UCSD-AML1 (cell line): Measurements from ENCODE around the gene AGO4.
"Not testable (repeated sequence)": the region's sequence is repeated elsewhere in the genome, so short reads cannot be mapped to it uniquely, and the experiment has no call there.

Source experiments
- DNase-seq: peaks from one replicate; lab custom pipeline; 2025; ENCODE audit not compliant: unreplicated experiment; lab: John Stamatoyannopoulos, UW

The AGO4 gene

DNA sequence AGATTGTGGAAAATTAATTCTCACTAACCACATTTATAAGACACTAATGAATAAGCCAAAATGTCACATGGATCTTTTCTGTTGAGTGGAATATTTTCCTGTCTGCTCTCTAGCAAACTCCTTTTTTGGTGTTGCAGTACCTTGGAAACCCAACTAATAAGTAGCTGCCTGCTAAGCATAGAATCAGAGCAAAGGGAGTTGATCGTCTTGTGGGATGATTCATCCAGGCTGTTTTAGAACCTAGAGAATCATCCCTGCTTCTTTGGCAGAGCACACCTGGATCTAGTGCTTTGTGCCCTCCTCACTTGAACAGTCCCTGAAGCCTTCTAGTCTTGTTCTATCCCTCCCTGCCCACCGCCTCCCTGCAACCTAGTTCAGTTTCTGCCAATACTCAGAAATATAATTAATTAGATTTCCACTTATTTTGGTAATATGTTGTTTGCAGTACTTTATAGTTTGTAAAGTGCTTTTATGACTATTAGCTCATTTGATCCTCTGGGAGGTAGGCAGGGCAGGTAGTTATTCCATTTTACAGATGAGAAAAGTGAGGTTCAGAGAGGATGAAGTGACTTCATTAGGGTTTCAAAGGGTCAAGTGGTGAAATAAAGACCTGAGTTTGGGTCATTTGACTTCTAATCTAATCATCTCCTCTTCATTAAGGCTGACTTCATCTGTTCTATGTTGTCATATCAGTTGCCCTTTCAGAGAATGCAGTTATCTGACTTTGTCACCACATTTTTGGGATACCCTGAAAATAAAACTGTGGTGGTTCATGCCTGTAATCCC, 2.5 kb downstream of the AGO4 start:
- DNase-seq = no peak

DNA sequence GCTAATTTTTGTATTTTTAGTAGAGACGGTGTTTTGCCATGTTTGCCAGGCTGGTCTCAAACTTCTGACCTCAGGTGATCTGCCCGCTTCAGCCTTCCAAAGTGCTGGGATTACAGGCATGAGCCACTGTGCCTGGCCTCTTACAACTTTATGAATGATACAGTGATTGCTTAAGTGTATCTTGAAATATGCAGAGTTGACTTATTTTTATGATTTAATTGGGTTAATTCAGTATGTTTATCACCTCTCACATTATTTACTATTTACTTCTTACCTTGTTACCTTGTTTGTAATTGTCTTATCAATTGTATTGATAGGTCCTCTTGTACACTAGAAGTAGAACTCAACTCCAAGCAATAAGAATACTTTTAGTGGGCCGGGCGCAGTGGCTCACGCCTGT, 4.9 kb downstream of the AGO4 start:
- DNase-seq = not testable (repeated sequence)

DNA sequence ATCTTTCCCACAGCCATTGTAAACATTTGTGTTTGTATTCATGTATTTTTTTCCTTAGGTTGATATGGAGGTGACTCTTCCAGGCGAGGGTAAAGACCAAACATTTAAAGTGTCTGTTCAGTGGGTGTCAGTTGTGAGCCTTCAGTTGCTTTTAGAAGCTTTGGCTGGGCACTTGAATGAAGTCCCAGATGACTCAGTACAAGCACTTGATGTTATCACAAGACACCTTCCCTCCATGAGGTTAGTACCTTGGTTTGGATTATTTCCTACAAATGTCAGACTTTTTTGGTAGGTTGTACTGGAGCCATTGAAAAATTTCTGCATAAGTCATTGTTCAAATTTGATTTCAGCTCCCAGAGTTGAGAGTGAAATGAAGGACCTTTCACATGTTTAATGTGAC, 17.4 kb downstream of the AGO4 start:
- no peak for DNase-seq

DNA sequence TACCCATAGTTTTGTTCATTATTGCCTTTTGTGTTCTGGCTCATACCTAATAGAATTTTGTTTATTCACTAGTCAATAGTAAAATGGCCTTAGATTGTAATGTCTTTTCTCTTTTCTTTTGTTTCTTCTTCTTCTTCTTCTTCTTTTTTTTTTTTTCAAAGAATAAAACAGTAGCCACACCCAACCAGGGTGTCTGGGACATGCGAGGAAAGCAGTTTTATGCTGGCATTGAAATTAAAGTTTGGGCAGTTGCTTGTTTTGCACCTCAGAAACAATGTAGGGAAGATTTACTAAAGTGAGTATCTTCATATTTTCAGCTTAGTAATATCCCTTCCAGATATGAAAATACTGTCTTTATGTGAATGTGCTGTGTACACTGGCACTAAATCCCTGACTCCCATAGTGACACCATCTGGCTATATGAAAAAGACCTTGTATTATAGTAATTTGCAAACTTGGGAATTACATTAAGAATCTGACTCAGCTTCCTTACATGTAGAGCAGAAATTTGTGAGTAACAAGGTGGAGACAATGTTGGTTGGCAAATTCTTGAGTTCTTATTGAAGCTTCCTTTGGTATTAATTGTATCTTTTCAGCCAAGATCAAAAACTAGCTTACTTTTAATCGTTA, 24.6 kb downstream of the AGO4 start:
- DNase-seq = no peak

DNA sequence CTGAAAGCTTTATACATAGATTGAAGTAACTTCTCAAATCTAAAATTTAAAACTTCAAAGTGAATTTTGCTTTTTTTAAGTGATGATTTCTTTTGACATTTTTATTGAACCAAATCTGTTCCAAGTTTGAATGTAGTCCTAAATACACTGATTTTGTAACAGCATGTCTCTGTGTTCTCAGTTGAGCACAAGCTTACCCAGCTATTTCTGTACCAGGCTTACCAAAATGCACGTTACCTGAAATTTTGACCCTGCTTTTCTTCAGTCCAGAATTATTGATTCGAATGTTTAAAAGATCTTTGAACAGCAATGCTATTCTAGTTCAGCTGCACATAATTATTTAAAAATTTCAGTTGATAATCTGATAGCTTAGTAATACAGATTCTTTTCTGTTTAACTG, 25.6 kb downstream of the AGO4 start:
- no peak for DNase-seq

DNA sequence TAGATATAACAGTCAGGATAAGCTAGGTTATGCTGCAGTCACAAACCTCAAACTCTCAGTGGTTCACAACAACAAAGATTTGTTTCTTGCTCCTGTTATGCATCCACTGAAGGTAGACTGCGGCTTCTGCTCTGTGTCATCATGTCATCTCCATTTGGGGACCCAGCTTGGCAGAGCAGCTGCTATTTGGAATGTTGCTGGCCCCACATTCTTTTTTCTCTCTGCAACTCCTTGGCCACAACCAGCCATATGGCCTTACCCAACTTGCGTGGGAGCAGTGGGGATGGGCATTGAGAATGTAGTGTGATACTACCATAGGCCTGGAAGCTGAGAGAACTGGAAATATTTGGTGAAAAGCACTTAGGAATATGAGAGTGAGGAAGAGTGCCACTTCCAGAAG, 26.4 kb downstream of the AGO4 start:
- no peak for DNase-seq

DNA sequence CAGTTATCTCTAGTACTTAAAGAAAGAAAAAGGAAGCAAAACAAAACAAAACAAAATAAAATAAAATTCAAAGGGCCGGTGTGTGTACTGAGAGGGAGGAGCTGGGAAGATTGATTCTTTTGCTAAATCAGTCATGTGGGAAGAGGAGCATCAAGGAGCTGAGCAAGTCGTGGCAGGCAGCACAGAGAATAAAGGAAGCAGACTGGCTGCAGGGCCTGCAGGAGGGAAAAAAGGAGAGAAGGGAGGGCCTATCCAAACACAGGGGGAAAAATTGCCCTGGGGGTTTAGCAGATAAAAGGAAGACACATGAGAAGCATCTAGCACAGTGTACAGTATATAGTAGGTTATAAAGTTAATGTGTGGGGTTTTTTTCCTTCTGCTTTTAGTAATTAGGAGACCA, 27.6 kb downstream of the AGO4 start:
- DNase-seq = no peak

DNA sequence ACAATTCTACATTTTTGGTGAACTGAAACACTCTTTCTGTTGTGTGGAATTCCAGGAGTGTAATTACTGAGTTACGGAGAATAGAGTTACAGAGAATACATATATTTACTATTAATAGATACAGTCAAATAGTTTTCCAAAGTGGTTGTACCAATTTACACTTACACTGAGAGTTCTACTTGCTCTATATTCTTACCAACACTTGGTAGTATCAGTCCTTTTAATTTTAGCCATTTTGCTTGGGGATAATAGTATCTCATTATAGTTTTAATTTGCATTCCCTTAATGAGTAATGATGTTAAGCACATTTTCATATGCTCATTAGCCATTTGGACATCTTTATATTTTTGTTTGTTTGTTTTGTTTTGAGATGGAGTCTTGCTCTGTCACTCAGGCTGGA, 28.9 kb downstream of the AGO4 start:
- no peak for DNase-seq

DNA sequence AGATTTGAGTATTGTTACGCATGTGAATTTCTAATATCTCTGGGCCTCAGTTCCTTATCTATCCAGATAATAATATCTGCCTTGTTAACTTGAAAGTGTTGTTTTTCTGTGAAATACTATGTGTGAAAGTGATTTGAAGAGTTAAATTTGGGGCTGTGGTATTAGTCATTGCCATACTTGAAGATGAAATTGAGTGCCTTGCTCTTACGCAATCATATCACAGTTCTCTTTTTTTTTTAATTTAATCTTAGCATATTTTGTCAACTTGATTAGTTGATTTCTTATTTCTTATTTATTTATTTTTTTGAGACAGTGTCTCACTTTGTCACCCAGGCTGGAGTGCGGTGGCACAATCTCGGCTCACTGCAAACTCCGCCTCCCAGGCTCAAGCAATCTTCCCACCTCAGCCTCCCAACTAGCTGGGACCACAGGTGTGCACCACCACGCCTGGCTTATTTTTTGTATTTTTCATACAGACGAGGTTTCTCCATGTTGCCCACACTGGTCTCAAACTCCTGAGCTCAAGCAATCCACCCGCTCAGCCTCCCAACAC, 31.0 kb downstream of the AGO4 start:
- no peak for DNase-seq

DNA sequence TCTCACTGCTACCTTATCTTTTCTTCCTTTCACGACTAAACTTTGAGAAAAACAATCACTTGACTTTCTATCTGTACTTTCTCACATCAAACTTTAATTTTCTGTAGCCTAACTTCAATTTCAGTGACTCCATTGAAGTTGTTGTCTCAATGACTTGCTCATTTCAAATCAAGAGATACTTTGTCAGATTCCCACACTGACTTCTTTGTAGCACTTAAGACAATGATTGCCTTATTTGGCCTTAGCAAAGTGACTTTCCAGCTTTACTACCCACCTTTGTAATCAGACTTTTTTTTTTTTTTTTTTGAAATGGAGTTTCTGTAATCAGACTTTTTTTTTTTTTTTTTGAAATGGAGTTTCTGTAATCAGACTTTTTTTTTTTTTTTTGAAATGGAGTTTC, 37.0 kb downstream of the AGO4 start:
- no peak for DNase-seq

DNA sequence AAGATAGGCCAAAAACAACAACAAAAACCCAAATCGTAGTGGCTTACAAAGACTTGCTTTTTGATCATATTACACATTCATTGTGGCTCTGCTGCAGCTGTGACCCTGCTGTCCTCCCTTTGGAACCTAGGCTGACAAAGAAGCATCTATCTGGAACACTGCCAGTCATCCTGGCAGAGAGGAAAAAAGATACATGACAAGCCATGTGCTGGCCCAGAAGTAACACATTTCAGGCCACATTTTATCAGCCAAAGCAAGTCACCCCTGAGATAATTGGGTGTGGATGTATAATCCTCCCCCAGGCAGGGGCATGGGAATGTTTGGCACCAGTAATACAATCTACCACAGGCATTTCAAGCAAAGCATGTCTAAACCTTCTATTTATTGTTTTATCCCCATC, 38.0 kb downstream of the AGO4 start:
- no peak for DNase-seq

DNA sequence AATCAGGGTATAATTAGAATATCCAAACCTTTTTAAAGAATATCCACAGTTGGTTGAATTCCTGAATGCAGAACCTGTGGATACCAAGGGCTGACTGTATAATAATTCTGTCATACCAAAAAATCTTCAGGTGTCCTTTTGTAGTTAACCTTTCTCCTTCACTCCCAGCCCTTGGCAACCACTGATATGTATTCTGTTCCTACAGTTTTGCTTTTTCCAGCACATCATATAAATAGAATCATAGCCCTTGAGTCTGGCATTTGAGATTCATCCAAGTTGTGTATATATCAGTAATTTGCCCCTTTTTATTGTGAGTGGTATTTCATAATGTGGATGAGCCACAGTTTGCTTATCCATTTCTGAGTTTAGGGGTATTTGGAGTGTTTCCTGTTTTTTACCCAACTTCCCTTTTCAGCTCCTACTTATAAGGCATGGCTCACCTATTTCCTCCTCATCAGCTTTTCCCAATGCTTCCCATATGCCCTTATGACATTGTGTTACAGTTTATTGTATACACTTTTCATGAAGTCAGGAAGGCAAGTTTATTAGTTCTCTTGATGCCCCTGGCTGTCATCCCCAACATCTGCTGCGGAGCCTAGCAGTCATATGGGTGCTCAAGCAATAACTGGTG, 40.2 kb downstream of the AGO4 start:
- no peak for DNase-seq

DNA sequence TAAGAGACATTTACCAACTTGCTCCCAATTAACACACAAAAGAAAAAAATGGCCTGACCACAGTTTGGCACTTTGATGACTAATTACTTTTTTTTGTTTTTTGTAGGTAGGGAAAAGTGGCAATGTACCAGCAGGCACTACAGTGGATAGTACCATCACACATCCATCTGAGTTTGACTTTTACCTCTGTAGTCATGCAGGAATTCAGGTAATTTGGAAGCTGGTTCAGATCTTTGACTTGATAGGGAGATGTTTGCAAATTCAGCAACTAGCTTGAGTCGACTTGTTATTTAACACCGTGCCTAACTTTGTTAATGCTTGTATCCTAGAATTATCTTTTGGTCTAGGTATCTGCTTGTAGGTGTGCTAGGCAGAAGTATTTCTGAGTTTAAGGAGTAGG, 42.2 kb downstream of the AGO4 start:
- DNase-seq = no peak

DNA sequence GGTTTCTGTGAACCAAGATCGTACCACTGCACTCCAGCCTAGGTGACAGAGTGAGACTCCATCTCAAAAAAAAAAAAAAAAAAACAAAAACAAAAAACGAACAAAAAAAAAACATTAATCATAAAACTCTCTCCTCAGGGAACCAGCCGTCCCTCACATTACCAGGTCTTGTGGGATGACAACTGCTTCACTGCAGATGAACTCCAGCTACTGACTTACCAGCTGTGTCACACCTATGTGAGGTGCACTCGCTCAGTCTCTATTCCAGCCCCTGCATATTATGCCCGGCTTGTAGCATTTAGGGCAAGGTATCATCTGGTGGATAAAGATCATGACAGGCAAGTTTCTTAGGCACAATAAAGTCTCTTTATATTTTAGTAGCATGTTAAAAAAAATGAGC, 42.9 kb downstream of the AGO4 start:
- no peak for DNase-seq

DNA sequence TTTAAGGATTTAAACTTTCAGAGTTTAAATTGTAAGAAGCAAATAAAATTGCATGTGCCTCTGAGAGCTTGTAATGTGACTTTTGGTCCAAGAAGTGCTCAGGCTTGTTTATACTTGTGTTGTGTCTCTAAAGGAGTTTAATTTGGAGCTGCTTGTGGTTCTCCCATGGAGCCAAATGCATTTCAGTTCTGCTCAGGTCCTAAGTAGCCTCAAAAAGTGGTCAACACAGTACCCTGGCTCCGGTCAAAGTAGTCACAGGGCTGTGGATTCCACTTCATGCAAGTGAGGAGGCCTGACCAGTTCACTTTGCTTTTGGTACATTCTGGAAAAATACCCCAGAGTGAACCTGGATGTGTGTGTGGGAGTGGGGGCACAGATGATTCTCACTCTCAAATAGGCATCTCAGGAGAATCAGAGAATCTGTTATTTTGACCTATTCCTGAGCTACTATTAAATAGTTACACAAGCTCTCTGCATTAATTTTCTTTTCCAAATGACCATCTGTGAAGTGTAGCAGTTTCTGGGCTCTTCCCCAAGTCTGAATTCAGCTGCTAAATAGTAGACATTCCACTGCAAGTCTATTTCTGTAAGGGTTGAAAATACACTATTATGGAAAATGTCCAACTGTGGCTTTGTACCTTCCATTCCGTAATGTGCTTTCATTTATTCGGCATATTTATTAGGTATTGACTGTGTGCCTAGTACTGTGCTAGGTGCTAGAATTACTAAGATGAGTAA, 43.5 kb downstream of the AGO4 start:
- no peak for DNase-seq

DNA sequence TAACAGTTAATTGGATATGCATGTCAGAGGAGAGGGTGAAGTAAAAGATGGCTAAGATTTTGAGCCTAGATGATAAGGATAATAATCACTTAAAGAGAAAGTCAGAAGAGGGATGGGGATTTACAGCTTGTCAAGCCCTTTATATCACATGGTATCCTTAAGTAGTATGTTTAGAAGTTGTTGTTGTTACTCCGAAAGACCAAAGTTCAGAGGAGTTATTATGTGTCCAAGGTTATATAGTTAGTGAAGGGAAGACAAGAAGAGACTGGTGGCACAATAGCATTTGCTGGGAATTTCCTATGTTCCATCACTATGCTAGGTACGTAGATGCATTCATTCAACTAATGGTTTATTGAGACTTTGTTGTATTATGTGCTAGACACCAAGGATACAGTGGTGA, 44.4 kb downstream of the AGO4 start:
- no peak for DNase-seq

DNA sequence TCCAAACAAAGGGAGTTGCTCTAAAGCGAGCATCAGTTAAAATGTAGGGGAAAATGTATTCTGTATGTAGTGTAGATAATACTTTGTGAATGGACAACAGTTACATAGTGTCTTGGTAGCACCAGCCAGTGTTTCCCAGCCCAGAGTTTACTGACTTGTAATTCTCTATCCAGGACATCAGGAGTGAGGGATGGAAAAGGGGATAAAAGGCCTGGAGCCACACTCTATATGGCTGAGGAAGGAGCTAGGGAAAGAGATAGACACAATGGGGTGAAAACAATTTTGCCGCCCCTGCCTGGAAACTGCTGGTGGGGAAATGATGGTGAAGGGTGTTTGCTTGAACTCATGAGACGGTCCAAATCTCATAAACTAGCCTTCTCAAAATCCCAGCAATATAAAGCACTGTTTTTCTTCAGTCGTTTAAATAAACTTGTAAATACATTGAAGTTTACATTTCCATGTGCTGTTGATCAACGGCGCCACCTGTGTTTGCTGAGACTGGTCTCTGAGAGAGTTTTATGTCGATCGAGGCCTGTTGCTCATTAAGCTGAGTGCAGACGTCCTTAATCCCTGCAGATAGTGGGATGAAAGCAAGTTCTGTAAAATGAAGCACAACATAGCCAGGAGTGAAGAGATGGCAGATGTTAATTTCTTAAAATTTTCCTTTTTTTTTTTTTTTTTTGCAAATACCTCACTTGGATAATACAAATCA, 47.3 kb downstream of the AGO4 start:
- no peak for DNase-seq

DNA sequence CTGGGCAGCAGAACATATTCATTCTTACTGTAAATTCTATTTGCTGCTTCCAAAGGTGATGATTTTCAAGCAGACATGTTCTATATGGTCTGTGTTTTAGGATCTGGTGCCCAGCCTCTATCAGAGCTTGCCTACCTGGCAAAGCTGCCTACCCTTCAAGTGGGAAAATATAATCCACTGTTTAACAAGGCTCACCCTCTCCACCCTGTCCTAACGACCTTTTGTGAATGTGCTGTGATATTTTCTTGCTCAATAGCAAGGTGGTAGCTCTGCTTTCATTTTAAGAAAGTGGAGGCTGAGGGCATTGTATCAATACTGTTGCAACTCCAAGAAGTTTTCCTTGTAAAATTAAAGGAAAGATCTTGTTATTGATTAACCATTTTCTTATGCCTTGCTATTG, 49.1 kb downstream of the AGO4 start:
- no peak for DNase-seq

DNA sequence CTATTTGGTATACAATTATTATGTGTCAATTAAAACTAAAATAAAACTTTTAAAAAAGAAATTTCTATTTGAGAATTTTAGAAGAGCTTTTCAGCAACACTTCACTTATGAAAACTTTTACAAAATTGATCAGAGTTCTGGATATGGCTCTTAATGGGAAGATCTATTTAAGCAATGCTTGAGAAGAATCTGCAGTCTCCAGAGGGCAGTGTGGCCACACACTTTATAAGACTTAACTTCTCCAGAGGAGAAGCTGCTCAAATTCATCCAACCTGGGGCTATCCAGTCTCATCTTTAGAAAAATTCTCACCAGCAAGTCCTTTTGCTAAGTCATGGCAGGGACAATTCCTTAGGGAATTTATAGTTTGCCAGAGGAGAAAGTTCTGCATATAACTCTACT, 50.0 kb downstream of the AGO4 start:
- no peak for DNase-seq

DNA sequence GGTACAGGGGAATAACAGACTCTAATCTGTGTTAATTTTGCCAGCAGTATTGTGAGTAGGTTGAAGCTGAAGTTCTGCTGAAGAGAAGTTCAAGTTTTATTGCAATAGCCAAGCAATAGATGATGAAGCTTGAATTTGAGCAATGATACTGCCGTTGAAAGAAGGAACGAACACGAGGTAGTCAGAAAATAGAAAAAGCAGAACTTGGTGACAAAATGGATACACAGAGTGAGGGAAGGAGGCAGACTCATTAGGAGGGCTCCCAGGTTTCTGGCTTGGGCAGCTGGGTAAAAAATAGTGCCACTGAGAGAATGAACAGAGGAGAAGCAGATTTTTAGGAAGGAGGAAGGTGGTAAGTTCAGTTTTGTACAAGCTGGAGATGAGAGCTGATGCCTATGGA, 52.9 kb downstream of the AGO4 start:
- no peak for DNase-seq

DNA sequence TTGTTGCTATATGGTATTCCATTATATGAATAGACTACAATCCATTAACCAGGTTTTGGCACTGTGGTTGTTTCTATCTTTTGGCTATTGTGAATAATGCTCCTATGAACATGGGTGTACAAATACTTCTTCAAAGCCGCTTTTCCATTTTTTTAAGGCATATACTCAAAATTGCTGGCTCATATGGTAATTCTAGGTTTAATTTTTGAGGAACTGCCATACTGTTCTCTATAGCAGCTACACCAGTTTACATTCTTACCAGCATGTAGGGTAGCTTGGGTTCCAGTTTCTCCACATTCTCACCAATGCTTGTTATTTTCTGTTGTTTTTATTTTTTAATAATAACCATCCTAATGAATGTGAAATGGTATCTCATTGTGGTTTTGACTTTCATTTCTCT, 55.3 kb downstream of the AGO4 start:
- no peak for DNase-seq
